HG03558 (cell line): ENCODE measurements around the gene INSYN1.

Source experiments
- ATAC-seq: cut with Tn5 transposase; IDR thresholded peaks from one replicate; pipeline ENCODE4 v1.9.1; 2021; ENCODE audit warnings: moderate number of reproducible peaks; ENCODE audit not compliant: unreplicated experiment; ENCODE audit errors: extremely low read depth

Gene INSYN1

DNA sequence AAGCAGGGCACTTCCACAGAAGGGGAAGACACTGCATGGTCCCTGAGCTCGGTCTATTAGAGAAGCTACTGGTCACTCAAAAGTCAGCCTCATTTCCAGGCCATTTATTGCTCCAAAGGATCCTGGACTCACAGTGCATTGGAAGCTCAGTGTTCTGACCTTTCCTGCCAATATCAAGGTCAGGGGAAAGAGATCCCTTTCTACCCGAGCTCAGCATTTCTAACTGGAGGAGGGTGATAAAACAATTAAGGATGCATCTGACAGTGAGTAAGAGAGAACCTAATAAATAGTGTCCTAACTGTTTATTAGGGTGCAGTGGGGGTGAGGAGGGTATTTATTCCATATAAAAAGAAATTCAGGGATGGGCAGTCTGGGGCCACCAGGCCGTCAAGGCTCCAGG, 26.8 kb upstream of the INSYN1 start:
- no peak for ATAC-seq

DNA sequence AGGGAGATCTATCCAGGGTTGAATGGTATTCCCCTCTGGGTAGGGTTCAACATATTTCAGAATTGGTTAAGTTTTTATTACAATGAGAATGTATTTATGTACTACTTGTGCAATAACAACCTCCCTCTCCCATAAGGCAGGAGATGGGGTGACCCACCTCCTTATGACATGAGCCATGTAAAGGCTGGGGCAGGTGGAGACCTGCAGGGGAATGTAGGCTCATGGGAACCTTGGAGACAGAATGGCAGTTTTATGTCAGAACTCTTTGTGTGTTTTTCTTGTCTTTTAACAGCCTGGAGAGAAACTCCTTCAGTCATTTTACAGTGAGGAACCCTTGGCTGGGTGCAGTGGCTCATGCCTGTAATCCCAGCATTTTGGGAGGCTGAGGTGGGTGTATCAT, 24.6 kb upstream of the INSYN1 start:
- no peak for ATAC-seq

DNA sequence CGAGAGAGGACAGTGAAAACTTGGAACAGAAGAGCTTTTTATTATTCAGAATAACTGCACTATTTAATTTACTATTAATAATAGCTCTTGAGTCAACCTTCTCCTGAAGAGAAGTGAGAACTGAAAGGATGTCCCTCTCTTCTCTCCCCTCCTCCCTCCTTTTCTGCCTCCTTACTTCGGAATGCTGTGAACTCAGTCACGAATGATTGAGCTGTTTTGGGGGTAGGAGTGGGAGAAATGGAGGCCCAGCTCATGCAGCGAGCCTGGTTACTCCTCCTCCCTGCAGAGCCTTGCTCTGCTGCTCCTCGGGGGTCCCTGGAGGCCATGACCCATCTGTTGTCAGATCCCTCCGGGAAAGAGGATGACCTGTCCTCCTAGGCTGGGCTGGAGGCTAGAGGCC, 20.3 kb upstream of the INSYN1 start:
- ATAC-seq, result no peak

DNA sequence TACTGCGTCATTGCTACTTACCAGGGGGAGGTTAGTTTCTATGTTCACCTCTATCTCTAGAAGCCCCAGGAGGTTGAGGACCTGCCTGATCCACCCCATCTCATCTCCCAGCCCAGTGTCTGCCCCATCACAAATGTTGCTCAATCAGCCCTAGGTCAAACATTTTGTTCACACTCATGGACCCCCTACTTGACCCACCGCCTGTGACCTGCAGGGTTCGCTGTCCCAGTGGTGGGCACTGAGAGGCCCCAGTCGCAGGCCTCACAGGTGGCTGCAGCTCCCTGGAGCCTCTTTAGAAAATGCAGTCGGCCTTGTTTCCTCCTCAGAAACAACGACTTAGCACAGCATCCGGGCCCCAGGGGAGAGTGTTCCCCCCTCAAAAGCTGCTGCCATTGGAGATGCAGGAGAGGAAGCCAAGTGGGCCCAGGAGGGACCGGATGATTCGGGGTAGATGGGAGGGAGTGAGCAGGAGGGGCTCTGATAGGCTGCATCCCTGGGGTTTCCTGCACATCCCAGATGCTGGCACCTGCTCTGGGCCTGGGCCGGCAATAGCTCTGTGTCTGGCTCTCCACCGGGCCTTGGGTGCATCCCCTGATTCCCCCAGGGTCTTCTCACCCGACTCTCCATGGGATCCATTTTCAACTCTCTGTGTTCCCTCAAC, 18.4 kb upstream of the INSYN1 start:
- ATAC-seq, result no peak

DNA sequence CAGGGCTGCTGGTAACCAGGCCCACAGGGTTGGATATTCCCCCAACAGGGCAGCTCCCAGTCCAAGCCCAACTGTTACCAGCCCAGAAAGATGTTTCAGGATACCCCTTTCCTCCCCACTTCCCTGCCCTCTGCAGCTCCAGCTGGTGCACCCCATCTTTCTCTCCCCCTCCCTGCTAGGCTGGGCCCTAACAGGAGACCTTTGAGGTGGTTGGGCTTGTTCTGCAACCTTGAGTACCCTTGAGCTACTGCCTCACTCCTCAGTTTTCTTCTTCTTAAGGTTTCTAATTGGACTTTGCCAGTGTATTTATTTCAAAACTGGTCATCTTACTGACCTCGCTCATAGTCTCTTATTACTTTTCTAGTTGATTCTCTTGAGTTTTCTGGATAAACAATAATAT, 16.9 kb upstream of the INSYN1 start:
- no peak for ATAC-seq

DNA sequence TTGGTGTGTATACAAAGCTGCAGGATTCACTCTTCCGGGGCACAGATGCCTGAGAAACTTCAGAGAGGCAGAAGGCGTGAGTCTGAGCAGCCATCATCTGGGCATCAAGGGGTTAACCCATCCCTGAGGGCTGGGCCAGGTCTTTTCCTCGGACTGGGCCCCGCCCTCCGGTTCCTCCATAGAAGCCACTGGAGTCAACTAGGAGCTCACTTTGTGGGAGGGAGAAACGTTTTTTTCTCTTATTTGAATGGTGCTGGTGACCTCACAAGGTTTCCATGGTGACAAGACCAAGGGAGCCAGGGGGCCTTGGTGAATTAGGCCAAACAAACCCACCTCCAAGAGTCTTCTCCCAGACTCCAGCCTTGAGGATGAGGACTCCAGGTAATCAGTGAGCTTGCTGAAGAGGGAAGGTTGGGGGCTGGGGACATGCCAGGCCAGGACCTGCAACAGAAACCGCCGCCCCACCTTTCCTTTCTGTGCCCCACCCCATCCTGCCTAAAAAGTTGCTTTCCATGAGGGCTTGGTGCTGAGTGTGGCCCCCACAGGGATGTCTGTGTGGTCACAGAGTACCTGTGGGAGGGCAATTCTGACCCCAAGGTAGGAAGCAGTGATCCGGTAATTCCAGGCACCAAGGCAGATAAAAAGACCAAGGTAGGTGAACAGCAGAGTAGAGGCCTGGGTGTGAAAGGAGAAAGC, 14.8 kb upstream of the INSYN1 start:
- ATAC-seq, result no peak

DNA sequence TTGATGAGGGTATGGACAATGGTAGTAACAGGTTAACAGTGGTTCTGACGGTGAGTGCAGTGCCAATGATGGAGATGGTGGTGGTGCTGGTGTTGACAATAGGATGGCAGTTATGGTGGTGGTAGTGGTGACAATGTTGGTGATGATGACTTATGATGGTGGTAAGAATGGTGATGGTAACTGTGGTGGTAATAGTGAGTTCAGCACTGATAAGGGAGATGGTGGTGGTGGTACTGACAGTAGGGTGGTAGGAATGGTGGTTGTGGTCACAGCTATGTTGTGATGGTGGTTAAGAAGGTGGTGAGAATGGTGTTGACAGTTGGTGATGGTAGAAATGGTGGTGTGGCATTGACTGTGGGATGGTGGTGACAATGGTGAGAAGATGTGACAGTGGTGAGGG, 13.4 kb upstream of the INSYN1 start:
- no peak for ATAC-seq

DNA sequence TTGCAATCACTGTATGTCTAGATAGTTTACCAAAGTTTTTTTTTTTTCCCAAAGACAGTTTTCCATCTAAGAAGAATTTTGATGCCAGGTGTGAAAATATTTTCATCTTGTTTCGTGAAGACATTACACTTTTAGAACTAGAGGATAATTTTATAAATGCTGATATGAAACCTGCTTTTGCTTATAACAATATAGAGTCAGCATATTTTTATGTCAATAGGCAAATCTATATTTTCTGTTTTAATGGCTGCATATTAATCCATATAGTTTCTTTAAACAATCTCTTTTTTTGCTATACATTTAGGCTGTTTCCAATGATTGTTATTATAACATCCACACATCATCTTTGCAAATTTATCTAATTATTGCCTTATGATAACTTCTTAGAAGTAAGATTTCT, 12.6 kb upstream of the INSYN1 start:
- no peak for ATAC-seq

DNA sequence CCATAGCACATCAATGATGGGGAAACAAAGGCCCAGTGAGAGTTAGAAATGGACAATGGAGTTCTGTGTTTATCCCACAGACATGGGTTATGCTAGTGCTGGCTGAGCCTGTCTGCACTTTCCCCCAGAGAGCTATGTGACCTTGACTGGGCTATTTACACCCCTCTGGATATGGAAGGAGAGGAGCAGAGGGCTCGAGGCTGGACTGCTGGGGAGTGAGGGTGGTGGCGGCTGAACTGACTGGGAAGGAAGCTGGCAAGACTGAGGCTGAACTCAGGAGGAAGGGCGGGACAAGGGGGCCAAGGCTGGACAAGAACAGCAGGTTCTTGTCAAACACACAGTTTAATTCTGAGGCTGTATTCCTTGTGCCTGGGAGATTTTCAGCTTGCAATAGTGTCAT, 10.8 kb upstream of the INSYN1 start:
- no peak for ATAC-seq

DNA sequence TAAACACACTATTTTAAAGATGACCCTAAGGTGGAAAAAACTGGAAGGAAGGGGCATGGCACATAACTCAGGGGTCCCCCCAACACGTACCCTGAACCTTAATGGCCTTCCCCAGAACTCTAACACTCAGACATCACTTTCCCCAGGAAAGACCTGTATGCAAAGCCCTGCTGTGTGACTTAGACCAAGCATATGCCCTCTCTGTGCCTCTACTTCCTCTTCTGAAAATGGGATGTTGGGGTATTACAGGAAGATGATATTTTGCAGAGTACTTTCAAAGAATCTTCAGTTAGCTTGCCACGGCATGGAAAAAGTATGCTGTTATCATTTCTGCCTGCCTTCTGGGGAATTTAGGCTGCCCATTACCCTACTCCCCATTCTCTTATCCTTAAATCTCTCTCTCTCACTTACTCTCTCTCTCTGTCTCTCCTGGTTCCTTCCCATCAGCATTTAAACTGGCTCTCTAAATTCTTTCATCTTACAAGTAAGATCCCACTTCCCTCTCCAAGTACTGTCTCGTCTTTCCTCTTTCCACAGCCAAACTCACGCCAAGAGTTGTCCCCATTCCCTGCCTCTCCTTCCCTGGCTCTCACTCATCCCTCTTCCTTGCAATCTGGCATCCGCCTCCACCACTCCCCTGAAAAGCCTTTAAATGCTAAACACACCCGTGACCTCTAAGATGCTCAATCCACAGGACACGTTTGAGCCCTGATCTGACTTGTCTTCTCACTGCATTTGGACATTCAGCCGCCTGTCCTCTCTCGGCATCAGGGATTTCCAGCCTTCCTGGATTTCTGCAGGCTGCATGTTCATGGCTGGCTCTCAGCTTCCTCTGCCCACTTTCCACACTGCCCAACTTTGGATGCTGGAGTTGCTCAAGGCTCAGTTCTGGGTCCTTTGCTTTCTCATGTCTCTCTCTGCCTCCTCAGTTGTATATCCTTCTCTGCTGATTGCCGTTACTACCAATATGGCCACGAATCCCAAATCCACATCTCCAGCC, 7.5 kb upstream of the INSYN1 start:
- ATAC-seq, result no peak

DNA sequence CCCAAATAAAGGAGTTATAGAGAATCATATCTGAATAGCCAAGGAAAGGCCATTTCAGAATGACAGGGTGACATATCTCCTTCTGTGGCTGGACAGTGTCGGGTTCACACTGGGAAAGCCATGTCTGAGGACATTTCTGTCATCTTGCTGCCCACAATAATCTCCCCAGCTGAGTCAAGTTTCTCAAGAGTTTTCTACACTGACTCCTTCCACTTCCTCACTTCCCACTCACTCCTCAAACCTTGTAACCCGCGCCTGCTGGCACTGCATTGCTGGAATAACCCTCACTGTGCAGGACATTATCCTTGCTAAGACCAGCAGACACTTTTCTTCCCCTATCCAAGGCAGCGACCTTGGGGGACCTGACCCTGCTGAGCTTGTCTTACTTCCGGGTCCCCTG, 5.3 kb upstream of the INSYN1 start:
- ATAC-seq, result no peak

DNA sequence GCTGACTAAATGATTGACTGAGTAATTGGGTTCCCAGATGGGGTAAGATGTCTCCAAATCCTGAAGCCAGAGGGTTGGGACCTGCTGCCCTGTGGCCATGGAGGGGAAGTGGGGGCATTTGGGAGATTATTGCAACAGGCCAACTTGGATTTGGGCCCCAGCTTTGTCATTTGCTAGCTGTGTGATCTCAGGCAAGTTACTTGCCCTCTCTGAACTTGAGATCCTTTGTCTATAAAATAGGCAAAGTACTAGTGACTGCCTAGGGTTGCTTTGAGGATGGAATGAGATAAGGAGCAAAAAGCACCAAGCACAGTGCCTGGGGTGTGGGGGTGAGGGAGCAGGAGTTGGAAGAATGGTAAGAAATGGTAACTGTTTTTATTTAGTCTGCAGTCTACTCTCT, 4.4 kb upstream of the INSYN1 start:
- no peak for ATAC-seq

DNA sequence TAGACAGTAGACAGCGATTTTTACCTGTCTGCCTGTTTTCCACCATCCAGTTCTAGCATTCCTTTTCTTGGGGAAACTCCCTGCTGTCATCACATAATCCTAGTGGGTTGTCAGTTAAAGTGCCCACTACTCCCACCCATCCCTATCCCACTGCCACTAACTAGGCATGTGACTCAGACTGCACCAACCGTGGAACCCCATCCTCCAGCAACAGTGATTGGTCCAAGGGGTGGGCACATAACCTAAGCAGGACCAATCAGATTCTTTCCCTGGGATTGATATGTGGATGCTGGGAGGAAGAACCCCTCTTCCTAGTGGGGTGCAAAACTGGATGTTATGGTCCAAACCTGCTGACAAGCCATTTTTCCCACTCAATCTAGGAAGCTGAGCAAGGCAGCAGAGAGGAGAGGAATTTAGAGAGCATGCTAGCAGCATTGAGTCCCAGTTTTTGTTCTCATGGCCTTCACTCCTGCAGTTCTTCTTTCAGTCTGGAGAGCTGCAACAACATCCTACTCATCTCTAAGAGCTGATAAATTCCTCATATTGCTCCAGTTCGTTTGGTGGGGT, 3.9 kb upstream of the INSYN1 start:
- no peak for ATAC-seq

DNA sequence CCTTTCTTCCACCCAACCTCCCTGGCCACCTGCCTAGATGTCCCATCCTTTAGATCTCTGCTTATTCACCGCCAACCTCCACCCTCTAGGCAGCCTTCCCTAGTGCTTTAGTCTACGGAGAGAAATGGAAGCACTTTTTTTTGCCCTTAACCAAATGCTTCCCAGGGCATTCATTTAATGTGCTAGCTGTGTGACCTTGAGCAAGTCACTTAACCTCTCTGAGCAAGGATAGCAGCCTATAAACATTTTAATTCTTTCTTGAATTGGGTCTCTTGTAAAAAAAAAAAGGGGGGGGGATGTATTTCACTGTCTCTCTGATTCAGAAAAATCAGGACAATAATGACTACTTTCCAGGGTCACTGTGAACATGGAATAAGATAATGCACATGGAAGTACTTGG, 3.2 kb upstream of the INSYN1 start:
- ATAC-seq, result no peak

DNA sequence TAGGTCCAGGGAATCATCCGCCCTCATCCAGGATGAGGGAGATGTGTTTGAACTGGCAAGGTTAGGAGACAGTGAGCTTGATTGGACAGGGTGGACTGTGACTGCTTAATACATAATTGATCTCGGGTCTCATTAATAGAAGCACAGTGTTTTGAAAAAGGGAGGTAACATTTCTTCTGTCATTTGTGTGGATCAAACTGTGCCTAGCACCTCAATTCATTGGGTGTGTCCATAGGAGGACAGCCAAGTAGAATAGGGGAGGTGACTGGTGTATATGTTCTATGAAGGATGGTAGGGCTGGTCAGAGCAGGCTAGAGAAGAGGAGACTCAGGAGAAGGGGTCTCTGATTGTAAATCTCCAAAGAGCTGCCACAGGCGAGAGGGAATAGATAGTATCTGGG, 2.8 kb upstream of the INSYN1 start:
- no peak for ATAC-seq

DNA sequence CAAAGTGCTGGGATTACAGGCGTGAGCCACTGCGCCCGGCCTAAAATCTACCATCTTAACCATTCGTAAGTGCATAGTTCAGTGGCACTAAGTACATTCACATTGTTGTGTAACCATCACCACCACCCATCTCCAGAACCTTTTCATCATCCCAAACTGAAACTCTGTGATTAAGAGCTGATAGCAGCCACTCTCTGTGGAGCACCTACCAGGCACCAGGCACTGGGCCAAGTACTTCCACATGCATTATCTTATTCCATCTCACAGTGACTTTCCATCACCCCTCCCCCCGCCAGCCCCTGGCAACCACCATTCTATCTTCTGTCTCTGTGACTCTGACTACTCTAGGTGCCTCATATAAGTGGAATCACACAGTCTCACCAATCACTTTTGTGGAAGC, 2.3 kb upstream of the INSYN1 start:
- no peak for ATAC-seq

DNA sequence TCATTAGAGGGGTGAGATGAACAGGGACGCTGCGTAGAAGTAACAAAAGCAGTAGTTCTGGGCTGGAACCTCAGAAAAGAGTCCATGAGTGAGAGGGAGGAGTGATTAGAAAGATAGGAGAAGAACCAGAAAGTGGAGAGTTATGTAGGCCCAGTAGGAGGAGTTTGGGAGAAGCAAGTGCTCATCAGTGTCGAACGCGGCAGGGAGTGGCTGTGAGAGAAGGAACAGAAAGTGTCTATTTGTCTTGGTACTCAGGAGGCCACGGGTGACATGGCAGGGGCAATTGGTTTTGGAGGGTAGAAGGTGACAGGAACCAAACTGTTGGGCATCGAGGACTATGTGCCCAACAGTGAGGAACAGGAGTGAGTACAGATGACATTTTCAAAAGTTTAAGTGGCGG, 1.3 kb upstream of the INSYN1 start:
- no peak for ATAC-seq

DNA sequence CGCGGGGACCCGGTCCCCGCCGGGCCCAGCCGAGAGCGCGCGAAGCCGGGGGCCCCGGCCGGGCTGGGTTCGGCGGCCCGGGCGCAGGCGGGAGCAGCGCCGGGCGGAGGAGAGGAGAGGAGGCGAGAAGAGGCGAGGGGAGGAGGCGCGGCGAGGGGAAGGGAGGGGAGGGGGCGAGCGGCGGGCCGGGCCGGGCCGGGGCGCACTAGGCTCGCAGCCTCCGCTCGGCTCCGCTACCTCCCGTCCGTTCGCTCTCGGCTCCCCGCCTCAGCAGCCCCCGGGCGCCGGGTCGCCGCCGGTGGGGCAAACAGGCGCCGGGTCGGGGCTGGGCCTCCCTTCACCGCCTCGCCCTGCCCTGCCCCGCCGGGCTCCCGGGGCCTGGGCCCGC, 351 bp downstream of the INSYN1 start:
- no peak for ATAC-seq

DNA sequence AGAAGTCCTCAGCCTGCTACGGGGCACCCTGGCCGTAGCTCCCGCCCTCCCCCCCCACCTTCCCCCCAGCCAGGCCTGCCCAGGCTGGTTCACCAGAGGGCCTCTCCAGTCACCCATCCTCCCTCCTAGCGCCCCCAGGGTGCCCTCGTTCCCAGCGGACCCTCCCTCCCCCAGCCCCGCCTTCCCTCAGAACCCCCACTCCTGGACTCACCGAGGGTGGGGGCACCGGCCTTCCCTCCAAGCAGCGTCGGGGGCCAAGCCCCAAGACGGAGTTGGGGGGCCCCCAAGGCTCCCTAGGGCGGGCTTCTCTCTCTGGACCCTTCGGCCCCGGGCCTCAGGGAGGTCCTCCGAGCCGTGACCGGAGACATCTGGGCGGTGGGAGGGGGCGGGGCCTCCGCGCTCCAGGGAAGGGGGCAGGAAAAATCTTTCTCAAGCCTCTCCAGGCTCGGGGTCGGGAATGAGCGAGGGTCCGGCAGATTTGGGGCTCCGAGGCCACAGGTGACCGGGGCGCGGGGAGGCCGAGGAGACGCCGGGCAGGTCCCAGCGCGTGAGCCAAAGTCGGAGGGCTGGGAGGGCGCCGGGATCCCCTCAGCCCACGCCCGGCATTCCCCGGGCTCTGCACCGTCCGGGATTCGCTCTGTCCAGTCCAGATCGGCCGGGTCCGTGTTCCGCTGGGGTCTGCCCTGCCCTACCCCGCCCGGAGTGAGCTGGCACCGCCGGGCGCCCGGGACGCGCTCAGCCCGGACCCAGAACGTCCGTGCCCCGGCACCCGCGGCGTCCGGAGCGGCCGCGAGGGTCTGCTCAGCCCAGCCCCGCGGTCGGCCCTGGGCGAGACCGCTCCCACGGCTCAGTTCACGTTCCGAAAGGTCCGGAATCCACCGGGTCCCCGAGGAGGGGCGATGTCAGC, 999 bp downstream of the INSYN1 start:
- ATAC-seq, result no peak

DNA sequence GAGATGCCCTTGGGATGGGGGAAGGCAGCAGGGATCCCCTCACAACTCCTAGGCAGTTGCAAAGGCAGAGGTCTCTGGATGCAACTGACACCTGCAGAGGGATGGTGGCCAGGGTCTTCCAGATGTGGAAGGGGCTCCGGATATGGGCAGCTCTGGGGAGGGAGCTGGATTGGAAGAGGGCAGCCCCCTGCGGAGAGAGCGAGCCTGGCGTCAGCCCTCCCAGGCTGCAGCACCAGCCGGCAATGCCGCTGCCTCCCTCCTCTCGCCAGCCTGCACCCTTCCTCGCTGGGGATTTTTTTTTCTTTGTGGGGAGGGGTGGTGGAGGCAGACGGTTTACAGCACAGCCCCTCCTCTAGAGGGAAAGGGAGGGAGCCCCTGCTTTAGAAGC, 1.6 kb downstream of the INSYN1 start:
- ATAC-seq, result no peak
